Measurements from ENCODE around the gene CAMTA1. TPM values are rescaled to one million over a fixed set of nuclear protein-coding genes. Genes with fewer than 3 reads are reported as not detected.
A peak's percentile ranks its signal among the peaks of the same experiment; 100 is the strongest.

The CAMTA1 gene
- total and polyA plus RNA-seq, 9 of the 15 experiments (the other 6 are each of a cell fraction or from before 2014, with no cell fraction given), result 43.9 to 161 (median 65.9) TPM

- WGBS (ENCODE audit: insufficient coverage, low coverage, missing lambda C conversion rate), result under 1% methylated on average over 10 of the region's 10 CpGs
- Histone ChIP-seq H4K20me1 (replicated peaks; ENCODE audit: control insufficient read depth, insufficient read depth, low read length) (peaks cover 27% of the 10 kb centered on the region), H3K9me3 (replicated peaks; ENCODE audit: control insufficient read depth, insufficient read depth, low read depth, low read length) (no peaks in the 10 kb centered on the region), H3K9ac (ENCODE audit: insufficient read depth in 1 of 2, low read depth in 2 of 2, low read length in 2 of 2) (no peak overlapping the region; a peak in 1 of 4 replicates), H3K4me2 (ENCODE audit: insufficient read depth, low read length) (no peak overlapping the region), H3K79me2 (ENCODE audit: control insufficient read depth, insufficient read depth, low read length) (no peaks in the 10 kb centered on the region), H3K9me1 (ENCODE audit: control insufficient read depth, insufficient read depth, low read length) (no peaks in the 10 kb centered on the region), H3K27ac (ENCODE audit: extremely low read depth, low read depth, low read length) (no peak overlapping the region), H3K27me3 (ENCODE audit: control insufficient read depth in 2 of 2, insufficient read depth in 2 of 2, low read length in 2 of 2) (peaks cover 33 to 76% of the 10 kb centered on the region in 2 experiments; a peak in 3 of 5 replicates), H3K4me1 (replicated peaks in 1 of 2; ENCODE audit: control insufficient read depth in 2 of 2, insufficient read depth in 2 of 2, low read length in 2 of 2) (peaks cover 0 to 8% of the 10 kb centered on the region in 2 experiments; a peak in 1 of 5 replicates), H2AFZ (ENCODE audit: low read depth, low read length) (no peak overlapping the region), H3K36me3 (ENCODE audit: control insufficient read depth, insufficient read depth, low read length) (no peaks in the 10 kb centered on the region), H3K4me3 (no peak overlapping the region)
- ATAC-seq (no peak), FAIRE-seq (no peak), DNase-seq (ENCODE audit: extremely low read depth in 1 of 4, low spot score in 3 of 4) (no peak)
- in situ Hi-C loops (cut with MboI) (no loop called here), intact Hi-C loops (cut with micrococcal nuclease) (no loop called here)
- no peak for TF ChIP-seq CBFB (CRISPR knock-in tag; IDR thresholded peaks at IDR 0.05)
- TF ChIP-seq NFIC (IDR thresholded peaks at IDR 0.05), result peak; percentile 74
- CTCF ChIA-PET (ENCODE audit: low intra/inter-chr PET ratio), result no interaction called here
- POLR2A ChIA-PET, result interaction anchor here (0.6 to 1.1 kb wide), 2 partner anchors 15 to 111 kb away, joined by 3 to 4 read pairs; no protein-coding TSS in a partner anchor
- BruUV-seq (replicated peaks), result no TSS peak
Observed at GRCh38 chr1:7557301-7557891, 772.1 kb downstream of the CAMTA1 start.

GRCh38 chr1:7558041-7558461, 772.8 kb downstream of the CAMTA1 start:
- WGBS (ENCODE audit: insufficient coverage, low coverage, missing lambda C conversion rate), result 2% methylated on average over 16 of the region's 16 CpGs
- Histone ChIP-seq H2AFZ (ENCODE audit: low read depth, low read length) (no peak overlapping the region), H3K36me3 (ENCODE audit: control insufficient read depth, insufficient read depth, low read length) (no peaks in the 10 kb centered on the region), H4K20me1 (replicated peaks; ENCODE audit: control insufficient read depth, insufficient read depth, low read length) (peaks cover 27% of the 10 kb centered on the region), H3K27me3 (ENCODE audit: control insufficient read depth in 2 of 2, insufficient read depth in 2 of 2, low read length in 2 of 2) (peaks cover 36 to 83% of the 10 kb centered on the region in 2 experiments; a peak in 3 of 5 replicates), H3K4me3 (no peak overlapping the region), H3K9ac (ENCODE audit: insufficient read depth in 1 of 2, low read depth in 2 of 2, low read length in 2 of 2) (peak overlapping the region in 1 of 2 experiments; percentile 35; a peak in 1 of 4 replicates), H3K9me1 (ENCODE audit: control insufficient read depth, insufficient read depth, low read length) (no peaks in the 10 kb centered on the region), H3K27ac (ENCODE audit: extremely low read depth, low read depth, low read length) (no peak overlapping the region), H3K4me2 (ENCODE audit: insufficient read depth, low read length) (no peak overlapping the region), H3K9me3 (replicated peaks; ENCODE audit: control insufficient read depth, insufficient read depth, low read depth, low read length) (no peaks in the 10 kb centered on the region), H3K4me1 (replicated peaks in 1 of 2; ENCODE audit: control insufficient read depth in 2 of 2, insufficient read depth in 2 of 2, low read length in 2 of 2) (peaks cover 0 to 8% of the 10 kb centered on the region in 2 experiments; a peak in 1 of 5 replicates), H3K79me2 (ENCODE audit: control insufficient read depth, insufficient read depth, low read length) (no peaks in the 10 kb centered on the region)
- intact Hi-C loops (cut with micrococcal nuclease) (no loop called here), in situ Hi-C loops (cut with MboI) (no loop called here)
- FAIRE-seq (no peak), ATAC-seq (no peak), DNase-seq (ENCODE audit: extremely low read depth in 1 of 4, low spot score in 3 of 4) (no peak)
- POLR2A ChIA-PET, result interaction anchor here (1.1 kb wide), 1 partner anchor 15 kb away, joined by 4 read pairs; no protein-coding TSS in a partner anchor
- no TSS peak for BruUV-seq (replicated peaks)
- CTCF ChIA-PET (ENCODE audit: low intra/inter-chr PET ratio), result no interaction called here
- TF ChIP-seq CEBPG (CRISPR knock-in tag; IDR thresholded peaks at IDR 0.05) (no peak), CEBPG (tag; conservative IDR thresholded peaks at IDR 0.05 in 1 of 2, IDR thresholded peaks at IDR 0.05 in 1 of 2) (no peak), ZKSCAN1 (IDR thresholded peaks at IDR 0.05; ENCODE audit: low read depth, low read length) (no peak), HMG20A (CRISPR knock-in tag; conservative IDR thresholded peaks at IDR 0.05) (no peak), GATA2 (CRISPR knock-in tag; IDR thresholded peaks at IDR 0.05) (no peak), BCL6 (CRISPR knock-in tag; IDR thresholded peaks at IDR 0.05) (no peak), ZNF232 (CRISPR knock-in tag; IDR thresholded peaks at IDR 0.05) (no peak), ZNF347 (CRISPR knock-in tag; IDR thresholded peaks at IDR 0.05; ENCODE audit: low read depth) (no peak), NR2C2 (CRISPR knock-in tag; IDR thresholded peaks at IDR 0.05) (no peak), NR2C2 (tag; IDR thresholded peaks at IDR 0.05) (no peak)
- TF ChIP-seq, protein P1, sequence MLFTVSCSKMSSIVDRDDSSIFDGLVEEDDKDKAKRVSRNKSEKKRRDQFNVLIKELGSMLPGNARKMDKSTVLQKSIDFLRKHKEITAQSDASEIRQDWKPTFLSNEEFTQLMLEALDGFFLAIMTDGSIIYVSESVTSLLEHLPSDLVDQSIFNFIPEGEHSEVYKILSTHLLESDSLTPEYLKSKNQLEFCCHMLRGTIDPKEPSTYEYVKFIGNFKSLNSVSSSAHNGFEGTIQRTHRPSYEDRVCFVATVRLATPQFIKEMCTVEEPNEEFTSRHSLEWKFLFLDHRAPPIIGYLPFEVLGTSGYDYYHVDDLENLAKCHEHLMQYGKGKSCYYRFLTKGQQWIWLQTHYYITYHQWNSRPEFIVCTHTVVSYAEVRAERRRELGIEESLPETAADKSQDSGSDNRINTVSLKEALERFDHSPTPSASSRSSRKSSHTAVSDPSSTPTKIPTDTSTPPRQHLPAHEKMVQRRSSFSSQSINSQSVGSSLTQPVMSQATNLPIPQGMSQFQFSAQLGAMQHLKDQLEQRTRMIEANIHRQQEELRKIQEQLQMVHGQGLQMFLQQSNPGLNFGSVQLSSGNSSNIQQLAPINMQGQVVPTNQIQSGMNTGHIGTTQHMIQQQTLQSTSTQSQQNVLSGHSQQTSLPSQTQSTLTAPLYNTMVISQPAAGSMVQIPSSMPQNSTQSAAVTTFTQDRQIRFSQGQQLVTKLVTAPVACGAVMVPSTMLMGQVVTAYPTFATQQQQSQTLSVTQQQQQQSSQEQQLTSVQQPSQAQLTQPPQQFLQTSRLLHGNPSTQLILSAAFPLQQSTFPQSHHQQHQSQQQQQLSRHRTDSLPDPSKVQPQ (CRISPR knock-in tag; IDR thresholded peaks at IDR 0.05; ENCODE audit: borderline replicate concordance), result no peak
